Measurements from ENCODE around the gene ZBTB34.

DNA sequence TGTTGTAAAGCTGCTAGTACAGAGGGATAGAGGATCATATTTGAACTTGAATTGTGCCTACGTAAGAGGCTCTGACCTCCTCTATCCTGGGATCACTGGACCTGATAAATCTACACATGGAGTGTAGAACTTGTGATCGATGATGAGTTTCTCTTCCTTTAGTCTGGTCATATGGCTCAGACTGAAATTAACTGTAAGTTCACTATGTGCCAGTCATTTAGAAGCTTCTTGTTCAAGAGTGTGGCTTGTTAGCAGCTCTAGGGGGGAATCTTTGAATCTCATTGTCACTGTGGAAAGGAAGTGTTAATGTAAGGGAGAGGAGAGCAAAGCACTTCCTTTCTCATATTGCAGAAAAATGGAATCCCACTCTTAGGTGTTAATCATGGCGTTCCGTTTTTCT lies 12.1 kb downstream of the ZBTB34 start:
- TF ChIP-seq, protein P1, sequence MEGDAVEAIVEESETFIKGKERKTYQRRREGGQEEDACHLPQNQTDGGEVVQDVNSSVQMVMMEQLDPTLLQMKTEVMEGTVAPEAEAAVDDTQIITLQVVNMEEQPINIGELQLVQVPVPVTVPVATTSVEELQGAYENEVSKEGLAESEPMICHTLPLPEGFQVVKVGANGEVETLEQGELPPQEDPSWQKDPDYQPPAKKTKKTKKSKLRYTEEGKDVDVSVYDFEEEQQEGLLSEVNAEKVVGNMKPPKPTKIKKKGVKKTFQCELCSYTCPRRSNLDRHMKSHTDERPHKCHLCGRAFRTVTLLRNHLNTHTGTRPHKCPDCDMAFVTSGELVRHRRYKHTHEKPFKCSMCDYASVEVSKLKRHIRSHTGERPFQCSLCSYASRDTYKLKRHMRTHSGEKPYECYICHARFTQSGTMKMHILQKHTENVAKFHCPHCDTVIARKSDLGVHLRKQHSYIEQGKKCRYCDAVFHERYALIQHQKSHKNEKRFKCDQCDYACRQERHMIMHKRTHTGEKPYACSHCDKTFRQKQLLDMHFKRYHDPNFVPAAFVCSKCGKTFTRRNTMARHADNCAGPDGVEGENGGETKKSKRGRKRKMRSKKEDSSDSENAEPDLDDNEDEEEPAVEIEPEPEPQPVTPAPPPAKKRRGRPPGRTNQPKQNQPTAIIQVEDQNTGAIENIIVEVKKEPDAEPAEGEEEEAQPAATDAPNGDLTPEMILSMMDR (IDR thresholded peaks at IDR 0.05), result no peak
- TF ChIP-seq EZH2 (IDR thresholded peaks at IDR 0.05) (no peak), EZH2phosphoT487 (IDR thresholded peaks at IDR 0.05) (no peak)

All from neural progenitor cell (in vitro differentiated cells).